ENCODE results near the gene TMEM163. TPM values are rescaled to one million over a fixed set of nuclear protein-coding genes. Genes with fewer than 3 reads are reported as not detected.

Gene TMEM163
- total and polyA plus RNA-seq, 2 of the 13 experiments (the other 11 are each of a cell fraction or from before 2014, with no cell fraction given): 0.05 TPM; not detected in 1

GRCh38 chr2:134493797-134494196 lies 225.0 kb downstream of the TMEM163 start (continued):
- TF ChIP-seq ZNF770 (CRISPR knock-in tag; IDR thresholded peaks at IDR 0.05) (no peak), HNRNPL (IDR thresholded peaks at IDR 0.05; ENCODE audit: low read depth, low read length) (no peak), ZUFSP (CRISPR knock-in tag; IDR thresholded peaks at IDR 0.05; ENCODE audit: borderline replicate concordance) (no peak), ZC3H4 (CRISPR knock-in tag; IDR thresholded peaks at IDR 0.05; ENCODE audit: borderline replicate concordance) (no peak), ZNF629 (CRISPR knock-in tag; conservative IDR thresholded peaks at IDR 0.05) (no peak), ZBTB49 (CRISPR knock-in tag; IDR thresholded peaks at IDR 0.05; ENCODE audit: borderline replicate concordance) (no peak), ATF1 (CRISPR knock-in tag; IDR thresholded peaks at IDR 0.05) (no peak)

Data from HepG2 (cell line).